ENCODE data around the gene COL9A3.
A peak's percentile ranks its signal among the peaks of the same experiment; 100 is the strongest.

The COL9A3 gene

GRCh38 chr20:62799873-62800272, 17.0 kb upstream of the COL9A3 start:
- Mint-ChIP-seq H3K9me3 (ENCODE audit: low read depth) (no peaks in the 10 kb centered on the region), H3K36me3 (no peaks in the 10 kb centered on the region), H3K4me3 (no peak overlapping the region), H3K27me3 (no peaks in the 10 kb centered on the region), H3K4me1 (ENCODE audit: low read depth) (peaks cover 20% of the 10 kb centered on the region), H3K27ac (no peak overlapping the region)

GRCh38 chr20:62800314-62801259, 16.3 kb upstream of the COL9A3 start:
- no peaks in the 10 kb centered on the region for H3K27me3 Mint-ChIP-seq
- peak overlapping the region; percentile 34 for H3K27ac Mint-ChIP-seq
- H3K9me3 Mint-ChIP-seq (ENCODE audit: low read depth), result no peaks in the 10 kb centered on the region
- peaks cover 20% of the 10 kb centered on the region for H3K4me1 Mint-ChIP-seq (ENCODE audit: low read depth)
- no peaks in the 10 kb centered on the region for H3K36me3 Mint-ChIP-seq
- H3K4me3 Mint-ChIP-seq, result no peak overlapping the region

- Mint-ChIP-seq H3K27ac (no peak overlapping the region), H3K4me3 (no peak overlapping the region), H3K36me3 (no peaks in the 10 kb centered on the region), H3K4me1 (ENCODE audit: low read depth) (peaks cover 19% of the 10 kb centered on the region), H3K9me3 (ENCODE audit: low read depth) (no peaks in the 10 kb centered on the region), H3K27me3 (no peaks in the 10 kb centered on the region)
Observed at GRCh38 chr20:62801284-62802010, 15.4 kb upstream of the COL9A3 start.

GRCh38 chr20:62802026-62802712, 14.7 kb upstream of the COL9A3 start:
- Mint-ChIP-seq H3K4me1 (ENCODE audit: low read depth) (peaks cover 24% of the 10 kb centered on the region), H3K9me3 (ENCODE audit: low read depth) (no peaks in the 10 kb centered on the region), H3K27ac (no peak overlapping the region), H3K36me3 (no peaks in the 10 kb centered on the region), H3K4me3 (no peak overlapping the region), H3K27me3 (no peaks in the 10 kb centered on the region)

- H3K27me3 Mint-ChIP-seq, result no peaks in the 10 kb centered on the region
Observed at GRCh38 chr20:62804021-62804626, 12.7 kb upstream of the COL9A3 start.

GRCh38 chr20:62804627-62805154, 12.2 kb upstream of the COL9A3 start, which contains the start of gene OGFR:
TSS of gene OGFR (plus strand) at chr20:62804835. CDS start at chr20:62804860, 25 bp downstream.
- Mint-ChIP-seq H3K4me3 (peak within 1 kb of the TSS; percentile 93), H3K9me3 (ENCODE audit: low read depth) (no peaks in the 10 kb centered on the region), H3K36me3 (no peaks in the 10 kb centered on the region), H3K27me3 (no peaks in the 10 kb centered on the region), H3K27ac (peak within 1 kb of the TSS; percentile 95), H3K4me1 (ENCODE audit: low read depth) (peaks cover 23% of the 10 kb centered on the region)

More at GRCh38 chr20:62804021-62804626, 12.7 kb upstream of the COL9A3 start:
- Mint-ChIP-seq H3K9me3 (ENCODE audit: low read depth) (no peaks in the 10 kb centered on the region), H3K27ac (peak overlapping the region; percentile 95), H3K36me3 (no peaks in the 10 kb centered on the region), H3K4me1 (ENCODE audit: low read depth) (peaks cover 23% of the 10 kb centered on the region), H3K4me3 (peak overlapping the region; percentile 93)

- no peaks in the 10 kb centered on the region for H3K36me3 Mint-ChIP-seq
- no peak overlapping the region for H3K27ac Mint-ChIP-seq
- H3K9me3 Mint-ChIP-seq (ENCODE audit: low read depth), result no peaks in the 10 kb centered on the region
- H3K4me3 Mint-ChIP-seq, result peak overlapping the region; percentile 86
- H3K27me3 Mint-ChIP-seq, result no peaks in the 10 kb centered on the region
- H3K4me1 Mint-ChIP-seq (ENCODE audit: low read depth), result peaks cover 23% of the 10 kb centered on the region
Observed at GRCh38 chr20:62805155-62805710, 11.6 kb upstream of the COL9A3 start.

GRCh38 chr20:62805711-62806382, 11.0 kb upstream of the COL9A3 start:
- H3K27me3 Mint-ChIP-seq, result no peaks in the 10 kb centered on the region
- H3K4me1 Mint-ChIP-seq (ENCODE audit: low read depth), result peaks cover 23% of the 10 kb centered on the region
- no peaks in the 10 kb centered on the region for H3K9me3 Mint-ChIP-seq (ENCODE audit: low read depth)
- H3K36me3 Mint-ChIP-seq, result no peaks in the 10 kb centered on the region
- peak overlapping the region; percentile 28 for H3K27ac Mint-ChIP-seq
- peak overlapping the region; percentile 86 for H3K4me3 Mint-ChIP-seq

GRCh38 chr20:62806383-62807050, 10.3 kb upstream of the COL9A3 start:
- no peaks in the 10 kb centered on the region for H3K9me3 Mint-ChIP-seq (ENCODE audit: low read depth)
- H3K4me3 Mint-ChIP-seq, result peak overlapping the region; percentile 74
- no peaks in the 10 kb centered on the region for H3K27me3 Mint-ChIP-seq
- H3K36me3 Mint-ChIP-seq, result no peaks in the 10 kb centered on the region
- H3K4me1 Mint-ChIP-seq (ENCODE audit: low read depth), result peaks cover 23% of the 10 kb centered on the region
- H3K27ac Mint-ChIP-seq, result peak overlapping the region; percentile 10

- Mint-ChIP-seq H3K4me3 (no peak overlapping the region), H3K27ac (peak overlapping the region; percentile 16), H3K27me3 (no peaks in the 10 kb centered on the region), H3K4me1 (ENCODE audit: low read depth) (peaks cover 23% of the 10 kb centered on the region), H3K9me3 (ENCODE audit: low read depth) (no peaks in the 10 kb centered on the region), H3K36me3 (no peaks in the 10 kb centered on the region)
Observed at GRCh38 chr20:62807444-62808210, 9.2 kb upstream of the COL9A3 start.

GRCh38 chr20:62808211-62808865, 8.5 kb upstream of the COL9A3 start:
- H3K27ac Mint-ChIP-seq, result no peak overlapping the region
- no peaks in the 10 kb centered on the region for H3K27me3 Mint-ChIP-seq
- no peaks in the 10 kb centered on the region for H3K9me3 Mint-ChIP-seq (ENCODE audit: low read depth)
- H3K36me3 Mint-ChIP-seq, result no peaks in the 10 kb centered on the region
- peaks cover 23% of the 10 kb centered on the region for H3K4me1 Mint-ChIP-seq (ENCODE audit: low read depth)
- peak overlapping the region; percentile 72 for H3K4me3 Mint-ChIP-seq

Measured in activated naive CD8-positive, alpha-beta T cell (primary cell).